Middle frontal gyrus (tissue), 1 donor: Measurements from ENCODE around the gene ATP13A3.

Experiments
- DNase-seq: peaks from one replicate; pipeline ENCODE4 v3.0.0-alpha.2; 2015; ENCODE audit warnings: low spot score; ENCODE audit errors: extremely low spot score

The ATP13A3 gene

GRCh38 chr3:194476784-194477183 is 10.0 kb downstream of the ATP13A3 start:
- no peak for DNase-seq

- DNase-seq, result no peak
Observed at GRCh38 chr3:194475978-194476377, 10.8 kb downstream of the ATP13A3 start.

GRCh38 chr3:194475138-194475932 is 11.5 kb downstream of the ATP13A3 start:
- DNase-seq, result no peak

GRCh38 chr3:194474675-194475074 is 12.1 kb downstream of the ATP13A3 start:
- DNase-seq, result no peak

- no peak for DNase-seq
Observed at GRCh38 chr3:194472290-194472920, 14.4 kb downstream of the ATP13A3 start.

- no peak for DNase-seq
Observed at GRCh38 chr3:194471863-194472262, 14.9 kb downstream of the ATP13A3 start.

GRCh38 chr3:194470615-194471014 is 16.2 kb downstream of the ATP13A3 start:
- no peak for DNase-seq

GRCh38 chr3:194469977-194470376 is 16.8 kb downstream of the ATP13A3 start:
- no peak for DNase-seq

GRCh38 chr3:194468086-194468485 is 18.7 kb downstream of the ATP13A3 start:
- DNase-seq, result no peak

- no peak for DNase-seq
Observed at GRCh38 chr3:194466761-194467356, 19.9 kb downstream of the ATP13A3 start.

GRCh38 chr3:194465920-194466570 is 20.8 kb downstream of the ATP13A3 start:
- DNase-seq, result no peak

GRCh38 chr3:194465246-194465645 is 21.6 kb downstream of the ATP13A3 start:
- DNase-seq, result no peak

GRCh38 chr3:194464692-194465091 is 22.1 kb downstream of the ATP13A3 start:
- no peak for DNase-seq

- no peak for DNase-seq
Observed at GRCh38 chr3:194462936-194463335, 23.9 kb downstream of the ATP13A3 start.

GRCh38 chr3:194460566-194460965 is 26.2 kb downstream of the ATP13A3 start:
- DNase-seq, result no peak

- no peak for DNase-seq
Observed at GRCh38 chr3:194458131-194458530, 28.7 kb downstream of the ATP13A3 start.

GRCh38 chr3:194455481-194455880 is 31.3 kb downstream of the ATP13A3 start:
- DNase-seq, result no peak

- no peak for DNase-seq
Observed at GRCh38 chr3:194450341-194450740, 36.5 kb downstream of the ATP13A3 start.

- DNase-seq, result no peak
Observed at GRCh38 chr3:194449913-194450312, 36.9 kb downstream of the ATP13A3 start.

GRCh38 chr3:194447657-194448056 is 39.1 kb downstream of the ATP13A3 start:
- DNase-seq, result no peak

- no peak for DNase-seq
Observed at GRCh38 chr3:194447161-194447560, 39.6 kb downstream of the ATP13A3 start.

GRCh38 chr3:194446754-194447153 is 40.0 kb downstream of the ATP13A3 start:
- no peak for DNase-seq
